OCI-LY1 (cell line): Measurements from ENCODE around the gene OPA1.

Experiments
- EZH2 ChIP-seq: fragments of 200-600 bp; sonication (generic), shearing (Covaris generic); IDR thresholded peaks from 2 replicates; pipeline ENCODE4 v1.8.0; 2017; ENCODE audit warnings: borderline replicate concordance, mixed run types, mild to moderate bottlenecking, antibody characterized with exemption, low read length, moderate library complexity, mixed read lengths
- TF ChIP-seq, protein P1 (sequence below): fragments of 200-600 bp; sonication (generic), shearing (Covaris generic); IDR thresholded peaks from 2 replicates; pipeline ENCODE4 v1.5.1; 2017; ENCODE audit warnings: mild to moderate bottlenecking, antibody characterized with exemption, low read length, moderate library complexity, mixed read lengths

GRCh38 chr3:193554811-193555210 lies 38.2 kb upstream of the OPA1 start, which contains the start of gene ATP13A4:
- TF ChIP-seq, protein P1, sequence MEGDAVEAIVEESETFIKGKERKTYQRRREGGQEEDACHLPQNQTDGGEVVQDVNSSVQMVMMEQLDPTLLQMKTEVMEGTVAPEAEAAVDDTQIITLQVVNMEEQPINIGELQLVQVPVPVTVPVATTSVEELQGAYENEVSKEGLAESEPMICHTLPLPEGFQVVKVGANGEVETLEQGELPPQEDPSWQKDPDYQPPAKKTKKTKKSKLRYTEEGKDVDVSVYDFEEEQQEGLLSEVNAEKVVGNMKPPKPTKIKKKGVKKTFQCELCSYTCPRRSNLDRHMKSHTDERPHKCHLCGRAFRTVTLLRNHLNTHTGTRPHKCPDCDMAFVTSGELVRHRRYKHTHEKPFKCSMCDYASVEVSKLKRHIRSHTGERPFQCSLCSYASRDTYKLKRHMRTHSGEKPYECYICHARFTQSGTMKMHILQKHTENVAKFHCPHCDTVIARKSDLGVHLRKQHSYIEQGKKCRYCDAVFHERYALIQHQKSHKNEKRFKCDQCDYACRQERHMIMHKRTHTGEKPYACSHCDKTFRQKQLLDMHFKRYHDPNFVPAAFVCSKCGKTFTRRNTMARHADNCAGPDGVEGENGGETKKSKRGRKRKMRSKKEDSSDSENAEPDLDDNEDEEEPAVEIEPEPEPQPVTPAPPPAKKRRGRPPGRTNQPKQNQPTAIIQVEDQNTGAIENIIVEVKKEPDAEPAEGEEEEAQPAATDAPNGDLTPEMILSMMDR: no peak
- no peak for TF ChIP-seq EZH2
